ENCODE results near the gene IMMP1L. TPM values are rescaled to one million over a fixed set of nuclear protein-coding genes. Genes with fewer than 3 reads are reported as not detected.

The IMMP1L gene
- total RNA-seq, 1 experiment from 2014 or later = 38.5 TPM

GRCh38 chr11:31484497-31484896 lies 24.9 kb downstream of the IMMP1L start (continued):
- TF ChIP-seq, protein P1, sequence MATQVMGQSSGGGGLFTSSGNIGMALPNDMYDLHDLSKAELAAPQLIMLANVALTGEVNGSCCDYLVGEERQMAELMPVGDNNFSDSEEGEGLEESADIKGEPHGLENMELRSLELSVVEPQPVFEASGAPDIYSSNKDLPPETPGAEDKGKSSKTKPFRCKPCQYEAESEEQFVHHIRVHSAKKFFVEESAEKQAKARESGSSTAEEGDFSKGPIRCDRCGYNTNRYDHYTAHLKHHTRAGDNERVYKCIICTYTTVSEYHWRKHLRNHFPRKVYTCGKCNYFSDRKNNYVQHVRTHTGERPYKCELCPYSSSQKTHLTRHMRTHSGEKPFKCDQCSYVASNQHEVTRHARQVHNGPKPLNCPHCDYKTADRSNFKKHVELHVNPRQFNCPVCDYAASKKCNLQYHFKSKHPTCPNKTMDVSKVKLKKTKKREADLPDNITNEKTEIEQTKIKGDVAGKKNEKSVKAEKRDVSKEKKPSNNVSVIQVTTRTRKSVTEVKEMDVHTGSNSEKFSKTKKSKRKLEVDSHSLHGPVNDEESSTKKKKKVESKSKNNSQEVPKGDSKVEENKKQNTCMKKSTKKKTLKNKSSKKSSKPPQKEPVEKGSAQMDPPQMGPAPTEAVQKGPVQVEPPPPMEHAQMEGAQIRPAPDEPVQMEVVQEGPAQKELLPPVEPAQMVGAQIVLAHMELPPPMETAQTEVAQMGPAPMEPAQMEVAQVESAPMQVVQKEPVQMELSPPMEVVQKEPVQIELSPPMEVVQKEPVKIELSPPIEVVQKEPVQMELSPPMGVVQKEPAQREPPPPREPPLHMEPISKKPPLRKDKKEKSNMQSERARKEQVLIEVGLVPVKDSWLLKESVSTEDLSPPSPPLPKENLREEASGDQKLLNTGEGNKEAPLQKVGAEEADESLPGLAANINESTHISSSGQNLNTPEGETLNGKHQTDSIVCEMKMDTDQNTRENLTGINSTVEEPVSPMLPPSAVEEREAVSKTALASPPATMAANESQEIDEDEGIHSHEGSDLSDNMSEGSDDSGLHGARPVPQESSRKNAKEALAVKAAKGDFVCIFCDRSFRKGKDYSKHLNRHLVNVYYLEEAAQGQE (IDR thresholded peaks at IDR 0.05; ENCODE audit: low read depth) = no peak
- TF ChIP-seq, protein P2, sequence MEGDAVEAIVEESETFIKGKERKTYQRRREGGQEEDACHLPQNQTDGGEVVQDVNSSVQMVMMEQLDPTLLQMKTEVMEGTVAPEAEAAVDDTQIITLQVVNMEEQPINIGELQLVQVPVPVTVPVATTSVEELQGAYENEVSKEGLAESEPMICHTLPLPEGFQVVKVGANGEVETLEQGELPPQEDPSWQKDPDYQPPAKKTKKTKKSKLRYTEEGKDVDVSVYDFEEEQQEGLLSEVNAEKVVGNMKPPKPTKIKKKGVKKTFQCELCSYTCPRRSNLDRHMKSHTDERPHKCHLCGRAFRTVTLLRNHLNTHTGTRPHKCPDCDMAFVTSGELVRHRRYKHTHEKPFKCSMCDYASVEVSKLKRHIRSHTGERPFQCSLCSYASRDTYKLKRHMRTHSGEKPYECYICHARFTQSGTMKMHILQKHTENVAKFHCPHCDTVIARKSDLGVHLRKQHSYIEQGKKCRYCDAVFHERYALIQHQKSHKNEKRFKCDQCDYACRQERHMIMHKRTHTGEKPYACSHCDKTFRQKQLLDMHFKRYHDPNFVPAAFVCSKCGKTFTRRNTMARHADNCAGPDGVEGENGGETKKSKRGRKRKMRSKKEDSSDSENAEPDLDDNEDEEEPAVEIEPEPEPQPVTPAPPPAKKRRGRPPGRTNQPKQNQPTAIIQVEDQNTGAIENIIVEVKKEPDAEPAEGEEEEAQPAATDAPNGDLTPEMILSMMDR (IDR thresholded peaks at IDR 0.05 in 2 of 3, conservative IDR thresholded peaks at IDR 0.05 in 1 of 3; ENCODE audit: borderline replicate concordance in 1 of 3, insufficient read depth in 1 of 3, low read depth in 2 of 3, low read length in 2 of 3) = no peak

GRCh38 chr11:31480930-31481329 lies 28.5 kb downstream of the IMMP1L start:
- TF ChIP-seq, protein P3, sequence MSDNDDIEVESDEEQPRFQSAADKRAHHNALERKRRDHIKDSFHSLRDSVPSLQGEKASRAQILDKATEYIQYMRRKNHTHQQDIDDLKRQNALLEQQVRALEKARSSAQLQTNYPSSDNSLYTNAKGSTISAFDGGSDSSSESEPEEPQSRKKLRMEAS (IDR thresholded peaks at IDR 0.05) = no peak
- TF ChIP-seq EGR1 (IDR thresholded peaks at IDR 0.05; ENCODE audit: low read depth) (no peak), ZFX (IDR thresholded peaks at IDR 0.05) (no peak), SP1 (IDR thresholded peaks at IDR 0.05; ENCODE audit: low read depth) (no peak), CEBPB (IDR thresholded peaks at IDR 0.05; ENCODE audit: low read depth) (no peak), EZH2phosphoT487 (IDR thresholded peaks at IDR 0.05; ENCODE audit: borderline replicate concordance) (no peak), POLR2AphosphoS5 (IDR thresholded peaks at IDR 0.05; ENCODE audit: low read depth, low read length) (no peak), ELF1 (IDR thresholded peaks at IDR 0.05; ENCODE audit: borderline replicate concordance, low read depth) (no peak), JUND (IDR thresholded peaks at IDR 0.05) (no peak), TCF7L2 (IDR thresholded peaks at IDR 0.05; ENCODE audit: borderline replicate concordance, extremely low read depth, insufficient read depth, insufficient read length) (no peak), ZNF274 (IDR thresholded peaks at IDR 0.05; ENCODE audit: low read depth, low read length) (no peak), SRF (IDR thresholded peaks at IDR 0.05; ENCODE audit: low read depth) (no peak)
- TF ChIP-seq, protein P4, sequence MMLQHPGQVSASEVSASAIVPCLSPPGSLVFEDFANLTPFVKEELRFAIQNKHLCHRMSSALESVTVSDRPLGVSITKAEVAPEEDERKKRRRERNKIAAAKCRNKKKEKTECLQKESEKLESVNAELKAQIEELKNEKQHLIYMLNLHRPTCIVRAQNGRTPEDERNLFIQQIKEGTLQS (IDR thresholded peaks at IDR 0.05) = no peak
- TF ChIP-seq, protein P1 (IDR thresholded peaks at IDR 0.05; ENCODE audit: low read depth) = no peak
- no peak for ATAC-seq
- Histone ChIP-seq H3K9me2 (ENCODE audit: insufficient read depth) (no peaks in the 10 kb centered on the region), H3K4me1 (ENCODE audit: control insufficient read depth in 1 of 2, insufficient read depth in 2 of 2, low read length in 2 of 2) (no peaks in the 10 kb centered on the region), H3K4me2 (ENCODE audit: low read length) (no peak overlapping the region), H4K20me1 (ENCODE audit: insufficient read depth) (peaks cover 22% of the 10 kb centered on the region; the same call in 1 of the 2 replicates), H3K27me3 (ENCODE audit: insufficient read depth, low read length) (no peaks in the 10 kb centered on the region), H3K27ac (ENCODE audit: low read depth, low read length) (no peak overlapping the region), H3K9ac (ENCODE audit: low read length) (no peak overlapping the region), H3K9me3 (ENCODE audit: control insufficient read depth in 1 of 2, insufficient read depth in 1 of 2, low read depth in 1 of 2, low read length in 2 of 2) (no peaks in the 10 kb centered on the region), H3K79me2 (ENCODE audit: insufficient read depth, low read length) (peaks cover 86% of the 10 kb centered on the region), H3K4me3 (replicated peaks in 1 of 2; ENCODE audit: low read depth in 1 of 2, low read length in 2 of 2) (no peak overlapping the region), H3K36me3 (ENCODE audit: control insufficient read depth in 1 of 2, insufficient read depth in 2 of 2, low read length in 2 of 2) (0 out of 4 replicates have a peak, but pooled peaks cover 0 to 4% of the 10 kb centered on the region in 2 experiments), H2AFZ (ENCODE audit: low read depth, low read length, poor library complexity, severe bottlenecking) (no peak overlapping the region)
- ChIA-PET POLR2A (no interaction called here), CTCF (no interaction called here), RAD21 (ENCODE audit: low non-redundant PET in 1 of 2, low total read pairs in 2 of 2, uncharacterized antibody in 2 of 2, unreplicated experiment in 2 of 2) (no interaction called here)
- no peak for DNase-seq (ENCODE audit: low read depth, low spot score)
- no TSS peak for BruUV-seq (replicated peaks)
- intact Hi-C loops (cut with micrococcal nuclease) = loop anchor here (10.0 kb wide), 1 partner anchor 236 kb away; no protein-coding TSS in a partner anchor

Measured in HCT116 (cell line).